Measurements from ENCODE around the gene TSG101.

The TSG101 gene

DNA sequence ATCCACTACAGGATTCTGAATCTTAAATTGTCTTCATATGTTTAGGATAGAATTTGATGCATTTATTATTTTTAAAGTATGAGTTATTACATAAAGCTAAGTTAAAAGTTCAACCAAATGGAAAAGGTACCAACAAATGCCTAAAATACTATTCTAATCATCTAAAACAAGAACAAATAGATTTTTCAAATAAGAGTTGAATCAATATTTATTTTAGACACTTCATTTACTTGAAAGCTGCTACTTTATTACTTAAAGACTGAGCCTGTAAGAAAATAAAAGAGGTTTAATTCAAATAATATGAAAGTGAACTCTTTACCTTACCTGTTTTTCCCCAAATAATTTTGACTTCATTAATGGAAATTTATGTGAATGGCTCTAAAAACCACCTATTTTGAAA is 54.2 kb downstream of the TSG101 start:
- peaks cover 8% of the 10 kb centered on the region for H3K36me3 Mint-ChIP-seq (ENCODE audit: low read depth)
- ATAC-seq (no peak), DNase-seq (no peak)
- no peaks in the 10 kb centered on the region for H3K27me3 Mint-ChIP-seq
- H3K4me3 Mint-ChIP-seq, result no peak overlapping the region
- no peak overlapping the region for H3K27ac Mint-ChIP-seq
- peaks cover 8% of the 10 kb centered on the region for H3K4me1 Mint-ChIP-seq
- H3K9me3 Mint-ChIP-seq, result no peaks in the 10 kb centered on the region

DNA sequence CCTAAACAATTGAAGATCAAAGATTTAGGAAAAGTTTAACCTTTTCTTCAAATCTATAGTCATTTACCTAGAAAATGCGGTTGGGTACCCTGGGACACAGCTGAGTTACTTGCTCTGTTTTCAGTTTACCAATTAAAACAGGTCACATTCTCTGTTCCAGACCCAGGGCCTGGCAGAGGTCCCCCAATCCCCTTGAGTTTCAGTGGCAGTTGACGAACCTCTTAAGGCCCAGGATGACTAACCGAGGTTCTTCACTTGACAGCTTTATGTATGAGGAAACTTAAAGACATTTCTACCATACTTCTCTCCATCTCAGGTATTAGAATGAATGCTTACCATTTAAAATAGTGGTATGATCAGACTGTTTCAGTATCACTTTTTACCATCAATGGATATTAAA is 54.7 kb downstream of the TSG101 start:
- H3K27me3 Mint-ChIP-seq, result no peaks in the 10 kb centered on the region
- no peak for DNase-seq
- H3K36me3 Mint-ChIP-seq (ENCODE audit: low read depth), result peaks cover 8% of the 10 kb centered on the region
- ATAC-seq, result peak; percentile 92
- H3K27ac Mint-ChIP-seq, result peak overlapping the region; percentile 46
- peaks cover 8% of the 10 kb centered on the region for H3K4me1 Mint-ChIP-seq
- no peak overlapping the region for H3K4me3 Mint-ChIP-seq
- no peaks in the 10 kb centered on the region for H3K9me3 Mint-ChIP-seq

DNA sequence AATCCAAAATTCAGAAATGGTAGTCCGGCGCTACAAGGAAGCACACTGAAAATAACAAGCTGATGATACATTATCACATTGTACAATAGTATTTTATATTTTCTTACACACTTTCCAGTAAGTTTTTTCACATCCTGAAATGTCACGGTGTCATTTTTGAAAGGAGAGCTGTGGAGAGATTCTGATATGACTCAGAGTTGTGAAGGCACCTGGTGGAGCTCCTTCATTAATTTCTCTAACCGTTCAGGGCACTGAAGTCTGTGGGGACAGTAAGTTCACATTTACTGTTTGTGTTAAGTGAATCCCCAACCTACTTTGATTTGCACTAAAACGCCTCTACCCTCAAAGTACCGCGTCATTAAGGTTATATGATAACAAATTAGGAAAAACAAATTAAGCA is 57.8 kb downstream of the TSG101 start:
- Mint-ChIP-seq H3K4me3 (no peak overlapping the region), H3K9me3 (no peaks in the 10 kb centered on the region), H3K4me1 (peaks cover 8% of the 10 kb centered on the region), H3K36me3 (ENCODE audit: low read depth) (no peaks in the 10 kb centered on the region), H3K27ac (no peak overlapping the region), H3K27me3 (no peaks in the 10 kb centered on the region)
- ATAC-seq, result no peak
- DNase-seq, result no peak

DNA sequence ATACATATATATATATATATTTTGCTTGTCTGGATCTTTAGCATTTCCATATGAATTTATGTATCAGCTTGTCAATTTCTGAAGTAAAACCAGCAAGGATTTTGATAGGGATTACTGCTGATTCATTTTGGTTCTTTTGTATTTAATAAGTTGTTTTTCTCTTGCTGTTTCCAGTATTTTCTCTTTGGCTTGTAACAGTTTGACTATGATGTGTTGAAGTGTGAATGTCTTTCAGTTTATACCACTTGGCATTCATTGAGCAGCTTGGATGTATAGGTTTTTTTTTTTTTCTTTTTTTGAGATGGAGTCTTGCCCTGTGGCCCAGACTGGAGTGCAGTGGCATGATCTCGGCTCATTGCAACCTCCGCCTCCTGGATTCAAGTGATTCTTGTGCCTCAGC is 58.7 kb downstream of the TSG101 start:
- Mint-ChIP-seq H3K27me3 (no peaks in the 10 kb centered on the region), H3K4me1 (peaks cover 8% of the 10 kb centered on the region), H3K27ac (no peak overlapping the region), H3K9me3 (no peaks in the 10 kb centered on the region), H3K4me3 (no peak overlapping the region), H3K36me3 (ENCODE audit: low read depth) (no peaks in the 10 kb centered on the region)
- ATAC-seq (no peak), DNase-seq (no peak)

DNA sequence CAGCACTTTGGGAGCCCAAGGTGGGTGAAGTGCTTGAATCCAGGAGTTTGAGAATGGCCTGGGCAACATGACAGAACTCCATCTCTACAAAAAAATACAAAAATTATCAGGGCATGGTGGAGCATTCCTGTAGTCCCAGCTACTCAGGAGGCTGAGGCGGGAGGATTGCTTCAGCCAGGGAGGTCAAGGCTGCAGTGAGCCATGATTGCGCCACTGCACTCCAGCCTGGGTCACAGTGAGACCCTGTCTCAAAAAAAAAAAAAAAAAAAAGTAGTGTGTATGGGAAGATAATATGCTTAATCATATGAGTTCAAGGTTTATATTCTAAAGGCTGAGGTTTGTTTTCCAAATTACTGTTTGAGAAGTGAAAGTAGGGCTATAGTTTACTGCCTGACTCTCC is 60.3 kb downstream of the TSG101 start:
- ATAC-seq, result no peak
- no peaks in the 10 kb centered on the region for H3K36me3 Mint-ChIP-seq (ENCODE audit: low read depth)
- H3K4me1 Mint-ChIP-seq, result peaks cover 3% of the 10 kb centered on the region
- no peaks in the 10 kb centered on the region for H3K9me3 Mint-ChIP-seq
- H3K27ac Mint-ChIP-seq, result no peak overlapping the region
- no peaks in the 10 kb centered on the region for H3K27me3 Mint-ChIP-seq
- no peak for DNase-seq
- H3K4me3 Mint-ChIP-seq, result no peak overlapping the region

DNA sequence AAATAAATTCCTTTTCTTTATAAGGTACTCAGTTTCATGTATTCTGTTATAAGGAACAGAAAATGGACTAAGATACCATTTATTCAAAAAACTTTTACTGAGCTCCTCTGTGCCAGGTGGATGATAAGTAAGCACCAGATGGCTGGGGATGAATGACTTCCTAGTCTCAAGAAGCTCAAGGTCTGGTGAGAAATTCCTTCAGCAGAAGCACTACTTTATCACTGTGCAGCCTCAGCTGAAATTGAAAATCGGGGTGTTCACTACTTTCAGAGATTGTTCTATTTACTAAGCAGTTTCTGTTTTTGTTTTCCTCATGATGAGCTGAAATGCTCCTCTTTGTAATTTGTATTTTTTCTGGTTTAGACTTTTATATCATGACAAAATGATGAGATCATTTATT is 63.3 kb downstream of the TSG101 start:
- no peaks in the 10 kb centered on the region for H3K27me3 Mint-ChIP-seq
- no peak overlapping the region for H3K4me3 Mint-ChIP-seq
- no peak overlapping the region for H3K27ac Mint-ChIP-seq
- ATAC-seq (no peak), DNase-seq (no peak)
- H3K36me3 Mint-ChIP-seq (ENCODE audit: low read depth), result no peaks in the 10 kb centered on the region
- H3K4me1 Mint-ChIP-seq, result no peaks in the 10 kb centered on the region
- no peaks in the 10 kb centered on the region for H3K9me3 Mint-ChIP-seq

DNA sequence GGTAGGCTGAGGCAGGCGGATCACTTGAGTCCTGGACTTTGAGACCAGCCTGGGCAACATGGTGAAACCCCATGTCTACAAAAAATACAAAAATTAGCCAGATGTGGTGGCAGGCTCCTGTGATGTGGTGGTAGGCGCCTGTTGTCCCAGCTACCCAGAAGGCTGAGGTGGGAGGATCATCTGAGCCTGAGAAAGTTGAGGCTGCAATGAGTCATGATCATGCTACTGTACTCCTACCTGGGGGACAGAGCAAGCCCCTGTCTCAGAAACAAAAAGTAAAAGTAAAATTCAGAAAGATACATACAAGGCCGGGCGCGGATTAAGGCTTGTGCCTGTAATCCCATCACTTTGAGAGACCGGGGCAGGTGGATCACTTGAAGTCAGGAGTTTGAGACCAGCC is 64.8 kb downstream of the TSG101 start:
- Mint-ChIP-seq H3K27ac (no peak overlapping the region), H3K4me3 (no peak overlapping the region), H3K36me3 (ENCODE audit: low read depth) (no peaks in the 10 kb centered on the region), H3K27me3 (no peaks in the 10 kb centered on the region), H3K4me1 (peaks cover 3% of the 10 kb centered on the region), H3K9me3 (no peaks in the 10 kb centered on the region)
- ATAC-seq, result peak; percentile 49
- DNase-seq, result no peak

DNA sequence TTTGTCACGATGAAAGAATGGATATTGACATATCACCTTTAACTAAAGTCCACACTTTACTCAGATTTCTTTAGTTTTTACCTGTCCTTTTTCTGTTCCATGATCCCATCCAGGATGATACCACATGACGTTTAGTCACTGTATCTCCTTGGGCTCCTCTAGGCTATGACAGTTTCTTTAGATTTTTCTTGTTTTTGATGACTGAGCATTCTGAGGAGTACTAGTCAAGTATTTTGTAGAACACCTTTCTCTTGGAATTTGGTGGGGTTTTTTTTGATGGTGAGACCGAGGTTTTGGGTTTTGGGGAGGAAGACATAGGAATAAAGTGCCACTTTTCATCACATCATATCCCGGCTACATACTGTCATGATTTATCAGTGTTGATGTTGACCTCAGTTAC is 67.1 kb downstream of the TSG101 start:
- H3K9me3 Mint-ChIP-seq, result no peaks in the 10 kb centered on the region
- no peak for DNase-seq
- peaks cover 4% of the 10 kb centered on the region for H3K4me1 Mint-ChIP-seq
- H3K36me3 Mint-ChIP-seq (ENCODE audit: low read depth), result no peaks in the 10 kb centered on the region
- peaks cover 3% of the 10 kb centered on the region for H3K27me3 Mint-ChIP-seq
- no peak for ATAC-seq
- H3K4me3 Mint-ChIP-seq, result no peak overlapping the region
- no peak overlapping the region for H3K27ac Mint-ChIP-seq

DNA sequence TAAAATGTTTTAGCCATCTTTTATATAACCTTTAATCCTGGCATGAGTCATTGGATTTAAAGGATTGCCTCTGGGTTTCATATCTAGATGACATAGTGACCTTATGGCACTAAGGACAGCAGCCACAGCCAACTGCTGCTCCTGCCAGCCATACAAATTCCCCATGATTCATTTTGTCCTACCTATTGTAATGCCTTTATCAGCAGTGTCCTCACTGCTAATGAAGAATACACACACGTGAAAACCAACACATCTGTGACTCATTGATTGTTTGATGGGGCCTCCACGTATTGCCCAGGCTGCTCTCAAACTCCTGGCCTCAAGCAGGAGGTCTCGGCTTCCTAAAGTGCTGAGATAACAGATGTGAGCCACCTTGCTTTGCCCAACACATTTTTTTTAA is 69.3 kb downstream of the TSG101 start:
- Mint-ChIP-seq H3K4me3 (no peak overlapping the region), H3K9me3 (no peaks in the 10 kb centered on the region), H3K27ac (no peak overlapping the region), H3K27me3 (peaks cover 5% of the 10 kb centered on the region), H3K36me3 (ENCODE audit: low read depth) (no peaks in the 10 kb centered on the region), H3K4me1 (peaks cover 4% of the 10 kb centered on the region)
- ATAC-seq, result peak; percentile 25
- DNase-seq, result no peak

DNA sequence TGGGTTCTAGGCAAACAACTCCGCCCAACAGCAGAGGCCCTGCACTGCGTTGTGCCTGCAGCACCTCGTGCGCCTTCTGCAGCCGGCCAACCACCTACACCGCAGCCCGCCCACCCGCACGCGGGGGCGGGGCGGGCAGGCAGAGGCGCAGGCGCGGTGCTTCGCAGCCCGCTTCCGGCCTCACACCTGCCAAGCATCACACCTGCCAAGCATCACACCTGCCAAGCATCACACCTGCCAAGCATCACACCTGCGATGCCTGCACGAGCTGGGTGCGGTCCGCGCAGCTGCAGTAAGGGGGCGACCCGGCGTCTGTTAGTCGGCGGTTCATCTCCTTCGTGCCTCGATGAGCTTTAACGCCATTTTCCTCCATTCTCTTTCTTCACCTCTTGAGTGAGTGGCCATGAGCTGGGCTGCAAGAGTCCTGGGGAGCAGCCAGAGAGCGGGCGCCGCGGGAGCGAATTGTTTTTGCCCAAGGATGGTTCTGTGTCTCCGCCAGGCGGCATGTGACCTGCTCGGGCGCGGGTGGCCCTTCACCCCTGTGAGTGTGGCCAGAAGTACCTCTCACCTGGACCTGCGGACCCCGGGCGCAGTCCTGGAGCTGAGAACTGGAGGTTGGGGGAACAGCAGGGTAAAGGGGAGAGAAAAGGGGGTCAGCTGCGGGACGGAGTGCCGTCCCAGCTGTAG is 70.9 kb downstream of the TSG101 start, which contains the start of gene LDHAL6A:
LDHAL6A (plus strand) TSS at position 171 of the 687 bp plus-strand sequence. CDS start 825 bp downstream, outside the sequence.
- Mint-ChIP-seq H3K4me1 (peaks cover 4% of the 10 kb centered on the region), H3K27ac (no peak within 1 kb of the TSS), H3K4me3 (no peak within 1 kb of the TSS), H3K36me3 (ENCODE audit: low read depth) (no peaks in the 10 kb centered on the region), H3K9me3 (no peaks in the 10 kb centered on the region), H3K27me3 (peaks cover 5% of the 10 kb centered on the region)
- DNase-seq, result no peak
- peak; percentile 35 for ATAC-seq

DNA sequence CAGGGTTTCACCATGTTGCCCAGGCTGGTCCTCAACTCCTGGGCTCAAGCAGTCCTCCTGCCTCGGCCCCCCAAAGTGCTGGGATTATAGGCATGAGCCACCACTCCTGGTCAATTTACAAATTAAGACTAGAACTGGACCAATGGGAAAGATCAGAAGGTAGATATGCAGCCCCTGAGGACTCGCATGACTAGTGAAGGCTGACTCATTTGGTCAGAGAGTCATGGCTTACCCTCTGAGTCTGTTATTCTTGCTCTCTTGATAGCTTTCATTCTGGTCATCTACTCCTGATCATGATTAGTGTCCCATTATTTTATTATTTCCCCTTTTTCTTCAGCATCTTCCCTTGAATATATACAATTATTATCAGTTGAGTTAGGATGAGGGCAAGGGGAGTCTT is 73.8 kb downstream of the TSG101 start:
- ATAC-seq (no peak), DNase-seq (no peak)
- Mint-ChIP-seq H3K9me3 (no peaks in the 10 kb centered on the region), H3K27me3 (peaks cover 11% of the 10 kb centered on the region), H3K36me3 (ENCODE audit: low read depth) (no peaks in the 10 kb centered on the region), H3K27ac (no peak overlapping the region), H3K4me1 (peaks cover 4% of the 10 kb centered on the region), H3K4me3 (no peak overlapping the region)

DNA sequence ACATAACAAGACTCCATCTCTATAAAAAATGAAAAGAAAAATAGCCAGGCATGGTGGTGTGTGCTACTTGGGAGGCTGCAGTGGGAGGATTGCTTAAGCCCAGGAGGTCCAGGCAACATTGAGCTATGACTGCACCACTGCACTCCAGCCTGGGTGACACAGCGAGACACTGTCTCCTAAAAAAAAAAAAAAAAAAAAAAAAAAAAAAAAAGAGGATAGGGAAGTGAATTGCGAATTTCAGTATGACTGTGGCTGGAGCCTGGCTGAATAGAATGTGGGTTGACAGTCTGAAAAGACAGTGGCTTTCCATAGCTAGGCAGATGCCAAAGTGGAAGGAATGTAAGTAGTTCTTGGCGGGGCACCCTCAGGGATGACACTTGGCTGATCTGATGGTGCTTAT is 77.5 kb downstream of the TSG101 start:
- Mint-ChIP-seq H3K36me3 (ENCODE audit: low read depth) (no peaks in the 10 kb centered on the region), H3K4me1 (no peaks in the 10 kb centered on the region), H3K27me3 (peaks cover 6% of the 10 kb centered on the region), H3K9me3 (no peaks in the 10 kb centered on the region), H3K27ac (no peak overlapping the region), H3K4me3 (no peak overlapping the region)
- ATAC-seq, result no peak
- no peak for DNase-seq

DNA sequence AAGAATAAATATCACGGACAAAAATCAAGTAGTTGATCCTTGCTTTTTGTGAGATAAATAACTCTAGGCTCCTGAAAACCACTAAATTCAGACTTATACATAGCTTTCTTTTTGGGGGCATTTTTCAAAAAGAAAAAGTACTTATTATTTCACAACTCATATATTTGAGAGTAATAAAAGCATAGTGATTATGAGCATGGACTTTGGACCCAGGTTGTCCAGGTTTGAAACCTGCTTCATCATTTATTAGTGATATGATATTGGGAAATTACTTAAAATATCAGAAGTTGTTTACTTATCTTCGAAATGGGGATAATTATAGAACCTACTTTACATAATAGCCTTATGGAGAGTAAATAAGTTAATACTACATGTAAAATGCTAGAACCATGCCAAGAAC is 88.1 kb downstream of the TSG101 start:
- Mint-ChIP-seq H3K36me3 (ENCODE audit: low read depth) (no peaks in the 10 kb centered on the region), H3K27me3 (no peaks in the 10 kb centered on the region), H3K27ac (no peak overlapping the region), H3K4me3 (no peak overlapping the region), H3K4me1 (no peaks in the 10 kb centered on the region), H3K9me3 (peaks cover 5% of the 10 kb centered on the region)
- DNase-seq (no peak), ATAC-seq (no peak)

Data from activated naive CD8-positive, alpha-beta T cell treated with anti-CD3 and anti-CD28 coated beads, Interleukin-2, amount 50 U/mL, for 24 hours (primary cell).